H9 (cell line): ENCODE measurements around the gene SOD3. TPM values are rescaled to one million over a fixed set of nuclear protein-coding genes. Genes with fewer than 3 reads are reported as not detected.

Experiments
- DNase-seq: peaks from one replicate; pipeline ENCODE4 v3.0.0-alpha.2; 2017
- H2AFZ ChIP-seq: one replicate; pipeline ENCODE4 v1.6.1; 2013; ENCODE audit warnings: mild to moderate bottlenecking, low read length, control low read depth, moderate library complexity
- H2AK5ac ChIP-seq: 2 replicates; pipeline ENCODE4 v1.6.1; 2013; ENCODE audit warnings: low read length, control low read depth, mixed read lengths; ENCODE audit not compliant: insufficient read length
- H2BK120ac ChIP-seq: one replicate; pipeline ENCODE4 v1.6.1; 2013; ENCODE audit warnings: low read depth, mild to moderate bottlenecking, low read length, control low read depth, inconsistent platforms; ENCODE audit not compliant: poor library complexity, severe bottlenecking
- H2BK12ac ChIP-seq: 2 replicates; pipeline ENCODE4 v1.6.1; 2013; ENCODE audit warnings: low read length, control low read depth, mixed read lengths, low read depth; ENCODE audit not compliant: insufficient read length
- H2BK15ac ChIP-seq: 2 replicates; pipeline ENCODE4 v1.6.1; 2013; ENCODE audit warnings: low read depth, low read length, control low read depth
- H2BK20ac ChIP-seq: one replicate; pipeline ENCODE4 v1.6.1; 2013; ENCODE audit warnings: low read depth, mild to moderate bottlenecking, low read length, control low read depth, inconsistent platforms; ENCODE audit not compliant: poor library complexity, severe bottlenecking
- H2BK5ac ChIP-seq: 2 replicates; pipeline ENCODE4 v1.6.1; 2013; ENCODE audit warnings: low read length, control low read depth, mixed read lengths; ENCODE audit not compliant: insufficient read length
- H3K14ac ChIP-seq: 2 replicates; pipeline ENCODE4 v1.6.1; 2013; ENCODE audit warnings: low read length, control low read depth; ENCODE audit not compliant: insufficient read depth
- H3K18ac ChIP-seq: 2 replicates; pipeline ENCODE4 v1.6.1; 2013; ENCODE audit warnings: low read depth, mild to moderate bottlenecking, mixed read lengths, low read length, control low read depth; ENCODE audit not compliant: insufficient read length
- H3K23ac ChIP-seq: 2 replicates; pipeline ENCODE4 v1.6.1; 2013; ENCODE audit warnings: low read length, control low read depth, mixed read lengths, low read depth; ENCODE audit not compliant: insufficient read length
- H3K23me2 ChIP-seq: 2 replicates; pipeline ENCODE4 v1.6.1; 2013; ENCODE audit warnings: low read depth, mild to moderate bottlenecking, mixed read lengths, low read length, control low read depth; ENCODE audit not compliant: insufficient read length, poor library complexity, severe bottlenecking
- H3K27ac ChIP-seq: 2 replicates; pipeline ENCODE4 v1.5.1; 2013; ENCODE audit warnings: low read length, control low read depth, mixed read lengths, low read depth; ENCODE audit not compliant: insufficient read length
- H3K27me3 ChIP-seq: 2 replicates; pipeline ENCODE4 v1.6.1; 2013; ENCODE audit warnings: low read length, control low read depth, inconsistent platforms; ENCODE audit not compliant: insufficient read depth
- H3K4ac ChIP-seq: 2 replicates; pipeline ENCODE4 v1.6.1; 2013; ENCODE audit warnings: low read depth, mild to moderate bottlenecking, control low read depth, inconsistent platforms, low read length, moderate library complexity
- H3K4me1 ChIP-seq: 2 replicates; pipeline ENCODE4 v1.6.1; 2013; ENCODE audit warnings: low read length, control low read depth, inconsistent platforms; ENCODE audit not compliant: insufficient read depth
- H3K4me2 ChIP-seq: 2 replicates; pipeline ENCODE4 v1.6.1; 2013; ENCODE audit warnings: low read length, control low read depth, mixed read lengths; ENCODE audit not compliant: insufficient read length, insufficient read depth
- H3K56ac ChIP-seq: 2 replicates; pipeline ENCODE4 v1.6.1; 2013; ENCODE audit warnings: low read depth, mild to moderate bottlenecking, mixed read lengths, low read length, control low read depth; ENCODE audit not compliant: insufficient read length
- H3K79me1 ChIP-seq: 2 replicates; pipeline ENCODE4 v1.6.1; 2013; ENCODE audit warnings: low read depth, mild to moderate bottlenecking, moderate library complexity, low read length, control low read depth, inconsistent platforms; ENCODE audit not compliant: insufficient read depth, poor library complexity, severe bottlenecking
- H3K79me2 ChIP-seq: 2 replicates; pipeline ENCODE4 v1.6.1; 2013; ENCODE audit warnings: low read length, control low read depth, inconsistent platforms; ENCODE audit not compliant: insufficient read depth
- H3K9ac ChIP-seq: 2 replicates; pipeline ENCODE4 v1.6.1; 2013; ENCODE audit warnings: low read length, control low read depth, mixed read lengths; ENCODE audit not compliant: insufficient read length; ENCODE audit errors: extremely low read depth
- H3K9me3 ChIP-seq: one replicate; pipeline ENCODE4 v1.6.1; 2013; ENCODE audit warnings: low read depth, low read length, inconsistent platforms; ENCODE audit not compliant: control insufficient read depth
- H3T11ph ChIP-seq: one replicate; pipeline ENCODE4 v1.6.1; 2013; ENCODE audit warnings: mild to moderate bottlenecking, low read length, control low read depth, inconsistent platforms
- H4K20me1 ChIP-seq: one replicate; pipeline ENCODE4 v1.6.1; 2013; ENCODE audit not compliant: control insufficient read depth, insufficient read length, insufficient read depth
- H4K5ac ChIP-seq: 2 replicates; pipeline ENCODE4 v1.6.1; 2013; ENCODE audit warnings: low read depth, mild to moderate bottlenecking, mixed read lengths, low read length, control low read depth; ENCODE audit not compliant: insufficient read length
- H4K8ac ChIP-seq: replicated peaks from 2 replicates; pipeline ENCODE4 v1.6.1; 2013; ENCODE audit warnings: low read length, control low read depth, mixed read lengths, low read depth; ENCODE audit not compliant: insufficient read length
- H4K91ac ChIP-seq: 2 replicates; pipeline ENCODE4 v1.6.1; 2013; ENCODE audit warnings: low read depth, mild to moderate bottlenecking, moderate library complexity, mixed read lengths, low read length, control low read depth; ENCODE audit not compliant: insufficient read length
- H3K27ac Mint-ChIP-seq, 3 experiments: 2 replicates in 2 of 3; 3 replicates in 1 of 3; pipeline ENCODE4 v1.8.0; 2020 to 2021; ENCODE audit warnings: mixed read lengths in 3 of 3, mild to moderate bottlenecking in 1 of 3, moderate library complexity in 1 of 3
- H3K27me3 Mint-ChIP-seq: 2 replicates; pipeline ENCODE4 v1.8.0; 2021; ENCODE audit warnings: low read depth, mild to moderate bottlenecking, moderate library complexity, mixed read lengths
- H3K36me3 Mint-ChIP-seq, 3 experiments: 2 replicates in 2 of 3; 3 replicates in 1 of 3; pipeline ENCODE4 v1.8.0; 2020 to 2021; ENCODE audit warnings: low read depth in 3 of 3, mixed read lengths in 3 of 3; ENCODE audit not compliant: insufficient read depth in 1 of 3
- H3K4me1 Mint-ChIP-seq, 2 experiments: 2 replicates each; pipeline ENCODE4 v1.8.0; 2020; ENCODE audit warnings: mixed read lengths in 2 of 2
- H3K4me3 Mint-ChIP-seq, 2 experiments: 2 replicates in 1 of 2; 3 replicates in 1 of 2; pipeline ENCODE4 v1.8.0; 2020 to 2021; ENCODE audit warnings: mild to moderate bottlenecking in 2 of 2, mixed read lengths in 2 of 2, moderate library complexity in 1 of 2
- H3K9me3 Mint-ChIP-seq, 2 experiments: 2 replicates in 1 of 2; 3 replicates in 1 of 2; pipeline ENCODE4 v1.8.0; 2020; ENCODE audit warnings: mild to moderate bottlenecking in 2 of 2, mixed read lengths in 2 of 2, moderate library complexity in 1 of 2
- CTCF ChIP-seq: fragments of 200-600 bp; sonication (generic); conservative IDR thresholded peaks from 3 replicates; pipeline ENCODE4 v1.8.0; 2021; ENCODE audit warnings: antibody characterized with exemption, mild to moderate bottlenecking
- WGBS: extraction: QIAGEN DNeasy Blood & Tissue Kit; methylation state at CpG from one replicate; pipeline ENCODE4 v1.1.7; 2013; ENCODE audit warnings: missing lambda C conversion rate, low lambda C conversion rate, mixed read lengths; ENCODE audit not compliant: insufficient read length; ENCODE audit errors: extremely low coverage; 5-methylcytosine and 5-hydroxymethylcytosine counted together
- total RNA-seq: library from RNA; stranded (reverse); gene quantifications from 2 replicates; pipeline ENCODE4 v1.2.1, GENCODE V29; 2021

SOD3 gene
- total RNA-seq, 1 experiment from 2014 or later, result 3.3 TPM

GRCh38 chr4:24845132-24845531 lies 49.8 kb downstream of the SOD3 start:
- Histone ChIP-seq H3K23ac (no peak overlapping the region), H2BK20ac (no peak overlapping the region), H4K91ac (no peak overlapping the region), H2BK15ac (no peak overlapping the region), H3K4ac (no peak overlapping the region), H2AFZ (no peak overlapping the region), H2AK5ac (no peak overlapping the region), H3K23me2 (no peaks in the 10 kb centered on the region), H3K9me3 (no peaks in the 10 kb centered on the region), H2BK120ac (no peak overlapping the region), H4K20me1 (no peaks in the 10 kb centered on the region), H3K4me2 (no peak overlapping the region), H3K27ac (no peak overlapping the region), H4K8ac (no peak overlapping the region), H3K79me2 (no peaks in the 10 kb centered on the region), H2BK5ac (no peak overlapping the region), H4K5ac (no peak overlapping the region), H3K4me1 (0 out of 2 replicates have a peak, but pooled peaks cover 3% of the 10 kb centered on the region), H2BK12ac (no peak overlapping the region), H3K14ac (no peak overlapping the region), H3K18ac (no peak overlapping the region), H3K56ac (no peak overlapping the region), H3K9ac (no peak overlapping the region), H3K27me3 (no peaks in the 10 kb centered on the region), H3K79me1 (no peaks in the 10 kb centered on the region), H3T11ph (no peak overlapping the region)
- Mint-ChIP-seq H3K4me1 (peaks cover 14 to 24% of the 10 kb centered on the region in 2 experiments), H3K27ac (no peak overlapping the region), H3K4me3 (no peak overlapping the region), H3K9me3 (no peaks in the 10 kb centered on the region), H3K36me3 (no peaks in the 10 kb centered on the region), H3K27me3 (peaks cover 1% of the 10 kb centered on the region; the same call in 1 of the 2 replicates)
- TF ChIP-seq CTCF, result no peak
- no peak for DNase-seq
- no CpG with 5 or more reads among the region's 8 CpGs for WGBS
